ENCODE measurements around the gene WSB1.
A peak's percentile ranks its signal among the peaks of the same experiment; 100 is the strongest.
"Not testable (repeated sequence)": the region's sequence is repeated elsewhere in the genome, so short reads cannot be mapped to it uniquely, and the experiment has no call there.

The WSB1 gene

DNA sequence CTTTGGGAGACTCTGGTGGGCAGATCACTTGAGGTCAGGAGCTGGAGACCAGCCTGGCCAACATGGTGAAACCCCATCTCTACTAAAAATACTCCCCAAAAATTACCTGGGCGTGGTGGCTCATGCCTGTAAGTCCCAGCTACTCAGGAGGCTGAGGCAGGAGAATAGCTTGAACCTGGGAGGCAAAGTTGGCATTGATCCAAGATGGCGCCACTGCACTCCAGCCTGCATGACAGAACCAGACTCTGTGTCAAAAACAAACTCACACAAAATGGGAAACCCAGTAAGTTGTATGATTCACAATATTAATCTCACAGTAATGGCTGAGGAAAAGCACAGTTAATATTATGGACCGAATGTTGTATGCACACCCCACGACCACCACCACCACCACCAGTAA is 24.3 kb downstream of the WSB1 start:
- no peak for DNase-seq

DNA sequence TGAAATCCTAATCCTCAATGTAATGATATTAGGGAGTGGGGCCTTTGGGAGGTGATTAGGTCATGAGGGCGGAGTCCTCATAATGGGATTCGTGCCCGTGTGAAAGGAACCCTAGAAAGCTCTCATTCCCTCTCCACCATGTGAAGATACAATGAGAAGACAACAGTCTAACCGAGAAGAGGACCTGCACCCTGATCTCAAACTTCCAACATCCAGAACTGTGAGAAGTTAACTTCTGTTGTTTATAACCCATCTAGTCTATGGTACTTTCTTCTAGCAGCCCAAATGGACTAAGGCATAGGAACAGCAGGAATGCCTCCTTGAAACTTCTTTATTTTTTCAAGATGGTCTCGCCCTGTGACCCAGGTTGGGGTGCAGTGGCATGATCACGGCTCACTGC is 24.7 kb downstream of the WSB1 start:
- DNase-seq = no peak

- DNase-seq = no peak
These were observed 25.8 kb downstream of the WSB1 start for GRCh38 chr17:27319541-27320221.

- DNase-seq = no peak
These were observed 26.3 kb downstream of the WSB1 start for GRCh38 chr17:27320222-27320560.

DNA sequence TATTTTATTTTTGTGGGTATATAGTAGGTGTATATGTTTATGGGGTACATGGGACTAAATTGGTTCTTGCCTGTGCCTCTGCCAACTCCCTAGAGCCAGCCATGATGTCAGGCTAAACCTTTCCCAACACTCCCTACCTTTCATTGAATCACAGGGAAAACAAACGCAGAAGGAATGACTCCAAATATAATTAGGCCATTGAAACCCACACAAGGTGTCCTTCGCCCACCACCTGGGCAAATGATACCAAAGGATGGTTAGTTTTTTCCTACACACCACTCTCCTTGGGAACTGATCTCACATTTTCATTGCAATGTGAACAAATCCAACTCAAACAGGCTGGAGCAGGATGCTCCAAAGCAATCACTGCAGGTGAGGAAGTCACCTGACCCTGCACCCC is 27.5 kb downstream of the WSB1 start:
- no peak for DNase-seq

GRCh38 chr17:27322026-27322425 is 28.1 kb downstream of the WSB1 start:
- no peak for DNase-seq

DNA sequence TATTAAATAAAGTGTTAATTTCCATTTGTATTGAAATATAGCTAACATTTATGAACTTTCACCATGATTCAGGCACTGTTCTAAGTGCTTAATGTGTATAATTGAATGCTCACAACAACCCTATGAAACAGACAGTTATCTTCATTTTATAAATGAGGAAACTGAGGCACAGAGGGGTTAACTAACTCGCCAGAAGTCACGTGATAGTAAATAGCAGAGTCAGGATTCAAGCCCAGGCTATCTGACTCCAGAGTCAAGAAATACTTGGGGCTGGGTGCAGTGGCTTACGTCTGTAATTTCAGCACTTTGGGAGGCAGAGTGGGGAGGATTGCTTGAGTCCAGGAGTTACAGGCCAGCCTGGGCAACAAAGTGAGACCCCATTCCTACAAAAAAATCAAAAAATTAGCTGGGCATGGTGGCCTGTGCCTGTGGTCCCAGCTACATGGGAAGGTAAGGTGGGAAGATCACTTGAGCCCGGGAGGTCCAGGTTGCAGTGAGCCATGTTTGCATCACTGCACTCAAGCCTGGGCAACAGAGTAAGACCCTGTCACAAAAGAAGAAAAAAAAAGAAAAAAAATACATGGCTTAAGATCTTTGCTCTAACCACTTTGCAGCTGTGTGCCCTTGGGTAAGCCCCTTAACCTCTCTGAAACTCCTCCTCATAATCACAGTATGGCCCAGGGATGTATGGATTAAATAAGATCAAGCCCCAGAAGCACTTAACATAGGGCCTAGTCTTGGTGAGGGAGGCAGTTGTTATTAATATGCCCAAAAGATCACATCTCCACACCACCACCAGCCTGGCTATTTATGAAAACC is 29.0 kb downstream of the WSB1 start:
- no peak for DNase-seq

GRCh38 chr17:27323538-27324215 is 29.8 kb downstream of the WSB1 start:
- DNase-seq = no peak

DNA sequence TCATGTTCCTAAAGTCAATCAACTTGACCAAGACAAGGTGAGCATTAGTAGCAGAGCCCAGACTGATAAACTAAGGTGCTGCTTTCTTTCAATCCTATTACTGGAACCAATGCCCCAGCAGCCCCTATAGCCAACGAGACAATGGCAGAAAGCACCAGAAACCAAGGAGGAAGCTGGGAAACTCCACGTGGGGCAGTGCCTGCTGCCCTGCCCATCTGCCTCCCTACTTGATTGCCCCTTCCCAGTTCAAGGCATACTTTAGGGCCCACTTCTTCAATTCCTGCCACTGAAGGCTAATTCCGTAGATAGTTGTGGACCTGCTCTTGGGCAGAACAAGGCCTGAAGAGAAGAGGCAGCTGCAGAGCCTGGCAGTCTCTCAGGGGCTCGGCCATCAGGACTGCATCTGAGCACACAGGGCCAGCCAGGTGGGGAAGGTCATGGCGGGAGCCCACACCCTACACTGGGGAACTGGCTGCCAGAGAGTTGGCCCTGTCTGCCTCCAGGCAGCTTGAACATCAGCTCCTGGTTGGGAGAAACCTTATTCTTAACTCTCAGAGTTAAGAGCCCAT is 30.9 kb downstream of the WSB1 start:
- no peak for DNase-seq

GRCh38 chr17:27326051-27326450 is 32.1 kb downstream of the WSB1 start:
- DNase-seq = no peak

DNA sequence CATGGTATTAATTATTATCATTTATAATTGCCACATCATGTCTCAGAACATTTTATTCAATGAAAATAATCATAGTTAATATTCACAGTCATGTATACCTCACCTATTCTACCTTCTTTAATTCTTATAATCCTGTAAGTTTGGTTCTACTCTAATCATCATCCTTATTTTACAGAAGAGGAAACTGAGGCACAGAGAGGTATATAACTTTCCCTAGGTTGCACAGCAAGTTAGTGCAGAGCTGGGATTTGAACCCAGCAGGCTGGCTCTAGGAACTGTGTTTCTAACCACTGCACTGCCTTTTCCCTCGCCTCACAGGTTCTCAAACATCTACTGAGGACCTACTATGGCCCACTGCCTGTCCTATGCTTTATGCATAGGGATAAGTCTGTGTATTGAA is 32.7 kb downstream of the WSB1 start:
- no peak for DNase-seq

DNA sequence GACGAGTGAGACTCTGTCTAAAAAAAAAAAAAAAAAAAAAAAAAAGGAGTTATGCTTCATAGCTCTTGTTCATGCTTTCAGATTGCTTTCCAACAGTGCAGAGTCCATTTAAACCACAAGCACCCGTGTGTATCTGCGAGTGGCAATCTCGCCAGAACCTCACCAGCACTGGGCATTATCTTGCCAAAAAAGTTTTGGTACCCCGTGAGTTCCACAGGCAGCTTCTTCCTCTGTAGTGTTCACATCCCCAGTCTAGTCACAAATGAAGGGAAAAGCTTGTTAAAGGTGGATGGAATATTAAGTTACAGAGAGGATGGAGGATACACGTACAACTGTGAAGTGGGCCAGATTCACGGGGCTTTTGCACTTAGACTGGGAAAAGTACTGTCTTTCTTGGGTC is 33.5 kb downstream of the WSB1 start:
- DNase-seq = no peak

GRCh38 chr17:27327871-27328270 is 34.0 kb downstream of the WSB1 start:
- DNase-seq = no peak

DNA sequence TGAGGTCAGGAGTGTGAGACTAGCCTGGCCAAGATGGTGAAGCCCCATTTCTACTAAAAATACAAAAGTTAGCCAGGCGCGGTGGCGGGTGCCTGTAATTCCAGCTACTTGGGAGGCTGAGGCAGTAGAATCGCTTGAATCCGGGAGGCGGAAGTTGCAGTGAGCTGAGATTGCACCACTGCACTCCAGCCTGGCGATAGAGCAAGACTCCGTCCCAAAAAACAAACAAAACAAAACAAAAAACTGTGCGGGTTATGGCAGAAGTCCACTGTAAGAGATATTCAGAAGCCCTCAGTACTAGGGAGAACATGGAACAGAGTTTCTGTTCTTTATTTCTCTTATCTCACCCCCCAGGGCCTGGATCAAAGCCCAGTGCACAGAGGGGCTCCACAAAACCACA is 34.8 kb downstream of the WSB1 start:
- DNase-seq = not testable (repeated sequence)

DNA sequence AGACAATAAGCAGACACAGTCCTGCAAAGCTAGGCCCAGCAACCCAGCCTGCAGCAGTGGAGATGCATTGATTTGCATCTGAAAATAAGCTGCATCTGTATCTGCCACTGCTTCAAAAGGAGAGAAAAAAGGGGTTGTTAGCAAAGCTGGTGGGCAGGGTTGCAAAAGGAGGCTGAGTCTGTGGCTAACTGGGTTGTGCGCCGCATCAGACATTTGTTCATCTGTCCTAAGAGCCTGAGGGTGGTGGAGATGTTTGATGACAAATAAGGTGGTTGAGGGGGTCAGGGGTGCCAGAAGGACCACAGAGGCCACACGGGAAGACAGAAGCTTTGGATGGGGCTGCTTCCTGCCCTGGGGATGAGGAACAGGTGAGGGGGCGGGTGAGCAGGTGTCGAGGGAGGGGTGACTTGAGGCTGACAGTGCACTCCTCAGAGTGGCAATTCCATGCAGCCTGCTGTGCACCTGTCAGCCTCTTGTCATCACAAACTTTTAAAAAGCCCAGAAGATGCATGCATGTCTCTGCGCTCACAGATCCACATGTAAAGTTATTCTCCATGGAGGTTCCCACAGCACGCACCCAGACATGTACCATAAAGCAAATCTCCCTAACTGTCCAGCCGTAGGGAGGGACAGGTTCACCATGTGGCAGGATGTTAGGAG is 35.4 kb downstream of the WSB1 start:
- DNase-seq = no peak

GRCh38 chr17:27332047-27332393 is 38.1 kb downstream of the WSB1 start:
- DNase-seq = no peak

GRCh38 chr17:27332485-27333409 is 38.8 kb downstream of the WSB1 start:
- DNase-seq = peak; percentile 91

GRCh38 chr17:27333410-27333980 is 39.6 kb downstream of the WSB1 start:
- DNase-seq = no peak

- DNase-seq = no peak
These were observed 42.3 kb downstream of the WSB1 start for GRCh38 chr17:27336184-27336583.

GRCh38 chr17:27338536-27338985 is 44.6 kb downstream of the WSB1 start:
- no peak for DNase-seq

GRCh38 chr17:27339198-27339835 is 45.4 kb downstream of the WSB1 start:
- DNase-seq = no peak

Data from NCI-H187 treated with DMSO at 0.1 percent for 48 hours (cell line).